ENCODE measurements around the gene HLA-DPA1.

Gene HLA-DPA1

GRCh38 chr6:33017694-33018353, 55.6 kb downstream of the HLA-DPA1 start:
- no peak for DNase-seq (ENCODE audit: low read depth, low spot score)

- no peak for DNase-seq (ENCODE audit: low read depth, low spot score)
These were observed 56.4 kb downstream of the HLA-DPA1 start for GRCh38 chr6:33017018-33017417.

GRCh38 chr6:33015798-33016197, 57.7 kb downstream of the HLA-DPA1 start:
- no peak for DNase-seq (ENCODE audit: low read depth, low spot score)

- DNase-seq (ENCODE audit: low read depth, low spot score) = peak; percentile 76
These were observed 58.4 kb downstream of the HLA-DPA1 start for GRCh38 chr6:33014841-33015634.

Data from ELF-1 (cell line).